ENCODE measurements around the gene SRRD.

Gene SRRD

DNA sequence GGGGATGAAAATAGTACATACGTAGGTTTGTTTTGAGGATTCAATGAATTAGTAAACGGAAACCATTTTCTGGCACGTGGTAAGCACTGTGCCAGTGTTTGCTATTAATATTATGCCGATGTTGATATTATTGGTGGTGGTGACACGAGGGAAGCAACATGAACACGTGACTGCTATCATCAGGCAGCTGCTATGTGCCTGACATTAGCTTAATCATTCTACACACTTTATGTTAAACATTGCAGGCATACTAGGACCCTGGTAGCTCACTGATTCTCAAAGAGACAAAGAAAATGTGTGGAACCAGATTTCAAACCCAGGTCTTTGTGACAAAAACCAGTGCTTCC lies 656 bp downstream of the SRRD start:
- DNase-seq, result no peak

DNA sequence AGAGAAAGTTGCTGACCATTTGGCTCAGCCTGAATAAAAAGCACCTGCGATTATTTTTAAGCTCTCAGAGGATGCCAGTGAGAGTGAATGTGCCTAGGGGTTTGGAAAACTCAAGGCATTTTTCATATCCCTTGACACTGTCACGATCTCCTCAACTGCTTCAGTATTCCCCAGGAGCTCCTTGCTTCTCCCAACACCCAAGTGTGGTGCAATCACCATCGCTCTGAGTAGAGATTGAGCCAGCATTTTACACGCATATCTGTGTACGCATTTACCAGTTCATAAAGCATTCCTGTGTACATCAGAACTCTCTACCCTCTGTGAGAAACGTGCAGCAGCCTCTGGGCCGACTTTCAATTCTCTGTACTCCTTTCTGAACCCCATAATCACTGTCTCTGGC lies 1.3 kb downstream of the SRRD start:
- DNase-seq, result no peak

DNA sequence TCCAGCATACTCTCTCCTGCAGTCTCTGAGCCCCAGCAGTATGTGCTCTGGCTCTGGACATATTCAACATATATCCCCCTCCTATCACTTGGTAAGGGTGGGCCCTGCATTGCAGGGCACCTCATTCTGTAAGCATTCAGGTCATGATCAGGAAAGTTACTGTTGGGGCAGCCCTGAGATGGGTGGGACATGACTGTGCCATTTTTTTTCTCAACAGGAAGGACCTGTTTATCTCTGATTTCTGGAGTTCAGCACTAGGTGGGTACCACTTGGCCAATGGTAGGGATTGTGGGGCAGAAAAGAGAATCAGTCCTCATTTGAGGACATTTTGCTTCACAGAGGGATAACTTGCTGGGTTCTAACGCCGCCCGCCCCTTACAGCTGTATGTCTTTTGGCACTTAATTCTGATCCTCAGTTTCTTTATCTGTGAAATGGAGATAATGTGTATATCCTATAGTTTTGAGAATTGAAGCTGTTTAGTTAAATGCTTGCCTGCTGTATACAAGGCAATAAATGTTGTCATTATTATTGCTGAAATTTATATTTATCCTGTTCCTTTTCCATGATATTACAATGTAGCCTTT lies 2.2 kb downstream of the SRRD start:
- DNase-seq, result no peak

DNA sequence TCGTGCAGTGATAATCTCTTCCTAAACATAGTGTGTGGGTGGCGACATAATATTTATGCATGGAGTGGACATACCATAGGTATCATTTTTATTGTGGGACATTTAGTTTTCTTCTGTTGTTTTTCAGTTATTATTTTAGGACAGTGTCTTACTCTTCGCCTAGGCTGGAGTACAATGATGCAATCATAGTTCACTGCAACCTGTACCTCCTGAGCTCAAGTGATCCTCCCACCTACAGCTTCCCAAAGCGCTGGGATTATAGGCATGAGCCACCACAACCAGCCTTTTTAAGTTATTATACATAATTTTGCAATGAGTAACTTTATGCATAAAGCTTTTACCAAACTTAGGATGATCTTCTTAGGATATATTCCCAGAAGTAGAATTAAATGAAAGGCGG lies 2.7 kb downstream of the SRRD start:
- DNase-seq, result no peak

DNA sequence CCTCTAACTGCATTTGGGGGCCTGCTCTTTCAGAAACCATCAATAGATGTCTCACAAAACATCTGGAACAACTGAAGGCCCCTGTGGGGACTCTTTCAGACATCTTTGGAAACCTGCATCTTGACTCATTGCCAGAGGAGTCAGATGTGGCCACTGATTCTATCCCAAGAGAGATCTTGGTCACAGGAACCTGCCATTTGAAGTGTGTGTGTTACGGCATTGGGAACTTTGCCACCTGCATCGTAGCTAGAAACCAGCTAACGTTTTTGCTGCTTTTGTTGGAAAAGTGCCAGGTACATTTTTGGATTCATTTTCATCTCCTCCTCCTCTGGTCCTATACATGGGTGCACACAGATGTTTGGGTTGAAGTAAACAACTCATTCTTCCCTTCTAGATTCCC lies 4.3 kb downstream of the SRRD start:
- DNase-seq, result no peak

DNA sequence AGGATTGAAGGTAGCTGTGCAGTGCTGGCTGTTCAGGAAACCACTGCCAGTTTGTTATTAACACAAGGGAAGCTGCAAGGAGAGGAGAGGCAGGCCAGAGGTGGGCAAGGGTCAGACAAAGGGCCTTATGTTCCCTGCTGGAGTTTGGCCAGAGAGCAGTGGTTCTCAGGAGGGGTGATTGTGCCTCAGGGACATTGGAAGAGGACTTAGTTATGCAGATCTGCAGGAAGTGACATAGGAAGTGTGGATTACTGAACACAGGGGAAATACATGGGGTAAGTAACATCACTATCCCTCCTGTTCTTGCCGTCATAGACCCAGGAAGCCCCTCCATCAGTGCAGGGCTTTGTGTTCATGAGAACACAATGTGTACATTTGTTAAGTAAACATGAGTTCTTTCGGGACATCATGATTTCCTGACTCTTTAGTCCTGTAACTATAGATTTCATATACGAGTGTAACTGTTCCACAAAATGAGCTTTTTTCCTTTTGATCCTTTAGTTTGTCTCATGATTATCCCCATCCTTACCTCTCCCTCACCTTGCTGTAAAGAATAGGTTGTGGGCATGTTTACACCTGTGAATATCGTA lies 5.9 kb downstream of the SRRD start:
- DNase-seq, result no peak

DNA sequence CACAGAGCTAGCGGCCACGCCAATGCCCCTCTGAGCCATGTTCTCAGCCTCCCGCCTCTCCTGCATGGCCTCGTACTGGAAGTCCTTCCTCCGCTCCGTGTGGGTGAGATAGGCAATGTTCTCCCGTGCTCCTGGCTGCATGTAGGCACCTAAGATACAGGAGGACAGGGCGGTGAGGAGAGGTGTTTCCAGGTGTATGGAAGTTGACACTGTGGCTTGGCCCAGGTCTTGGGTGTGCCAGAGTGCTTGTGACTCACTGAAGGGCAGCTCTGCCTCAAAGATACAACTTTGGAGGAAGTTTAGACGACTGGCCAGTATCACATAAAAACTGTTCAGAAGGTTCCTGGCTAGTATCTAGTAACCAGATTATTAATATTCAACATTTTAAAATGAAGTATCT lies 8.5 kb downstream of the SRRD start:
- DNase-seq, result no peak

DNA sequence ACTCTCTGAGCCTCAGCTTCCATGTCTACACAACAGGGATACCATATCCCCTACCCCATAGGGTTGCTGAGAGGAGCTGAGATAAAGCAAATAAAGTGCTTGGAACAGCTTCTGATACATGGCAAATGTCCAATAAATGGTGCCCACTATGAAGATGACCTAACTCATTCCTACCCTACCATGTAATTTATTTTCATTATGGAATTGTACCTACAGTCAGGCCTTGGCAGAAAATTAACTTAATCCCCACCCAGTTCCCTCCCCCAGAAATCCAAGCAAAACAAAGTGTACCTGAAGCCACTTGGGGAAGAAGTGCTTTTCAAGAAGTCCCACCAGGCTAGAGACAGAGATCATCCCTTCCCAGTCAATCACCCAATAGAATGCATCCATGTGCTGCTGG lies 10.8 kb downstream of the SRRD start:
- no peak for DNase-seq

DNA sequence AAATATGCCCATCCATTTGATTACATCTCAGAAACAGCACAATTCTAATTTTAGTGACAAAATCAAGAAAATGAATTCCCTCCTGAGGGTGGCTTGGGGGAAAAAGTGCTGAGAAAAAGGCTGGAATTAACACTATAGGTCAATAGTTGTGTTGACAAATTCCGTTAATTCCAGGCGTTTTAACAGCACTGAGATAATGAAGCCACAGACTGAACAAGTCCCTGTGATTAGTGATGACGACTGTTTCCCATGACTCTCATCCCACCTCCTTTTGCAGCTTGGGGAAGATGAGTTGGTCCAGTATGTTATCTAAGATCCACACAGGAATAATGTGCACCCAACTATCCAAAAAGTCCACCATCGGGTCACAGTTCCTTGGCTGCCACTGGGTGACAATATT lies 12.8 kb downstream of the SRRD start:
- no peak for DNase-seq

DNA sequence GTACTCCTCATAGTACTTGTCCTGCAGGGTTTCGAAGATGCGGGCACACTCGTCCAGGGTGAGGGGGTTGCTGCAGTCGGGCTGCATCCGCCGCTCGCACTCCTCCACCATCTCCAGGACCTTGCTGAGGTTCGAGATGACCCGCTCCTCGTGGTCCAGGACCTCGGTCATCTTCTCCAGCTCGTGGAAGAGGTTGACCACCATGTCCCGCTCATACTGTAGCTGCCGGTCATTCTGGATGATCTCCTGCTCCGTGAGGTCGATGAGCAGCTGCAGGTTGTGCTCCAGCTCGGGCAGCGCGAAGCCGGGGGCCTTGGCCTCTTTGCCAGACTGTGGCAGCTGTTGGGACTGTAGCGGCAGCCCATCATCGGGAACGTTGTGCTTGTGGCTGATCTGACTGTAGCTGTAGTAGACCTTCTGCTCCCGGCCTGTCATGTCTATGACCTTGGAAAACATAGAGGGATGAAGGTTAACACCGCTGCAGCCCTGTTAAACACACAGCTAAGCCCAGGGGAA lies 15.6 kb downstream of the SRRD start:
- DNase-seq, result no peak

DNA sequence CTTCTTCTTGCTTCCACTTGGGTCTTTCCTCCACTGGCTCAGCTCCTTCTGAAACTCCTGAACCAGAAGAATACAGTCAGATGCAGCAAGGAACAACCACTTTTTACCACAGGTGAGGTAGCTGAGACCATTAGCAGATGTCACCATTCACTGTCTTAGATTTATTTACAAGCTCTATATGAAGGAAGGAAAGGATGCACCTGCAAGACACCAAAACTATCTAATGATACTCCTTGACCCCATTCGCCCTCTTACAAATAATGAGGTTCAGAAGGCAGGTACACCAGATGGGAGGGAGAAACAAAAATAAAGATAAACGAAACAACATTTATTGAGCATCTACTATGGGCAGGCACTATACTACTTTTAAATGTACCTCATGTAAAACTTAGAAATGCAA lies 18.3 kb downstream of the SRRD start:
- no peak for DNase-seq

DNA sequence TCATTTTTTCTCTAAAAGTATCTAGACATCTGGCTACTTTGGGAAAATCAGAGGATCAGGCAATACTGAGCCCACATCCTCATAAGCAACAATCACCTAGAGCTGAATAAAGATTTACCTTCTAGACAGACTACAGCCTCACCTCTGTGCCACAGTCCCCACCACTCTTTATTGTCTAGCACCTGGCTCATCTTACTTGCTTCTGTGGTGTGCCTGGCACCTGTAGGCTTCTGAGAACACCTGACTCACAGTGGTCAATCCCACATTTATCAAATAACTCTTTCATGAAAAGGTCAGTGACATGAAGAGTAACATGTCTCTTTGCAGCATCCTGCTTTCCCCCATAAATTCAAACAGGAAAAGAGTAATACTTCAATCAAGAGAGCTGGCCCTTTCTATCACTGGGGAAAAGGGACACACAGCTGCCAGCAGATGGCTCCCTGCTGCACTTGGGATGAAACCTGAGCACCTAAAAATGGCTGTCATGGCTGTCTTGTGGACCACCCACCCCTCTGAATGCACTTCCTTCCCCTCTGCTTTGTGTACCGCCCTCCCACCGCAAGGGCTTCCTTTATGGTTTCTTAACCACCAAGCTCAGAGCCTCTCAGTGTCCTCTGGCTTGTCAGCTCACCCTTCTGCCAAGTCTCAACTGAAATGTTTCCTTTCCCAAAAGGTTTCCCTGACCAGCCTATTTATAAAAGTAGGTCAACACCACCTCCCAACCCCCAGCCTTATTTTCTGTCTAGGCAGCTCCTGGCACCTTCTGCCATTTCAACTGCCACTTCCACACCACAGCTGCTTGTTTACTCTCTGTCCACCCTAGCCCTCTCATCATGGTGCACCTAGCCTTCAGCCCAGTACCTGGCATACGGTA lies 19.2 kb downstream of the SRRD start:
- peak; percentile 33 for DNase-seq

DNA sequence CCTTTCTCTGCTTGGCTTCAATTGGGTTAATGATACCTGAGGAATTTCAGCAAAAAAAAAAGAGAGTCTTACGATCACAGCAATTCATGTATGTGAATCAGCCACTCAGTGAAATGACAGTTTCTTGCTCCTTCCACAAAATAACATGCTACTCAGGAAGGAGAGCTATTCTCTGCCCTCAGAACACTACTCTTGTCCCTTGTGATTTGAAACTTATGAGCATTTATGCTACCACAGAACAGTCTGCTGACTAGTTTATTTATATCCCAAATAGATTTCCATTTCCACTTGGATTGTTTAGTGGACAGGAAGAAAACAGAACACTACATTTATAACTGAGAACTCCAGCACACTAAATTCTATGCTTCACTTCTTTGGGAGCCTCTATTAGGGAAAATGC lies 20.1 kb downstream of the SRRD start:
- DNase-seq, result no peak

DNA sequence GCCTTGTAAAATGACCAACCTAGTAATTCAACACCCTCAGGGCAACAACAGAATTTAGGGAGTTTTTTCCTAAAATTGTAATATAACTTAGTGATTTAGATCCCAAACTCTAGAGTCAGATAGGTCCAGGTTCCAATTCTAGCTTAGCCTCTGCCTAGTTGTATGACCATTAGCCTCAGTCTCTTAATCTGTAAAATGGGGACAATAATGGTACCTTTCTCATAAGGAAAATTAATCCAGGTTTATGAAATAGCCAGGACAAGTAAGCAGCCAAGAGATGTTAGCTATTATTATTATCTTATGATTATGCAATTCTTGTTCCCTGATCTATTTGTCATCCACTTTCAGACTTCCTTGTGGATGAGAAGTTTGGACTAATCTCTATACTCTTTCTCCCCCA lies 24.5 kb downstream of the SRRD start:
- DNase-seq, result no peak

DNA sequence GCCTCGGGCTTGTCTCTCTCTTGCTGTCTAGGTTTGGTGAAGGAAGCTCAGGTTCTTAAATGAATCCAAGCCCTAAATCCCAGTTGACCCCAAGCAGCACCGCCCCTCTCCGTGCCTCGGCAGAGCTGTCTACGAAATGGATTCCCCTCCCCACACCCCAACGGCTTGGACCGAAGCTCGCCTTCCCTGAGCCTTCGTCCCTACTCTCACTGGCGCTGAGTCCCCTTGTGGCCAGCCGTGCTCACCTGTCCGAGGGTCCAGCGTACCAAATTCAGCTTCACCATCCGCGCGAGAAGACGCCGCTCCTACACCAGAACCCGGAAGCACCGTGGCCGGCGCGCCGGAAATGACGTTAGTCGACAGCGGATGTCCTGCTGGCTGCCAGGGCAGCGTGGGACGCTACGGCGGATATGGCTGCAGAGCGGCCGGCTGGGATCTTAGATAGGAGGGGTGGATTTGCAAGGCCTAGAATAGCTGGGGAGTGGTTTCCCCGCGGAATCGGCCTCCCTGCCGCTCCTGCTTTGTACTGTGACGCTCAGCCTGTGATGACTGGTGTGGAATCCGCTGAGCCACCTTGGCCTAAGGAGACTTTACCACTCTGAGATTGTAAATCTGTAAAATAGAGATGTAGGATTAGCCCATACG lies 28.6 kb downstream of the SRRD start, which contains the start of gene TFIP11:
Gene TFIP11 (minus strand): TSS at position 325 of the 645 bp plus-strand sequence. CDS start 2,201 bp downstream, outside the sequence.
- DNase-seq, result peak; percentile 92

DNA sequence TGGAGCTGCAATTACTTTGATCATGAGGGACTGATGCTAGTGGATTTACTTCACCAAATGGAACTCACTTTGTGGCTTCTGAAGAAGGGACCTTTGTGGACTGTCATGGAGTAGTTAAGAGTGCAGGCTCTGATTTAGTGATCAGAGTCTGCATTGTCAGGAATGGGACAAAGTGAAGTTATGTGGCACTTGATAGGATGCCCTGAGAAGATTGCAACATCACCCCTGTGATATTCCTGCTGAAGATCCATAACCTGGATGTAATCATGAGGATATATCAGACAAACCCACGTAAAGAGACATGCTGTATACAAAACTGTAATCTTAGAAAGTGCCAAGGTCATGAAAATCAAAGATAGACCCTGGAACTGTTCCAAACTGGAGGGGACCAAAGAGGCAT lies 30.2 kb downstream of the SRRD start:
- no peak for DNase-seq

DNA sequence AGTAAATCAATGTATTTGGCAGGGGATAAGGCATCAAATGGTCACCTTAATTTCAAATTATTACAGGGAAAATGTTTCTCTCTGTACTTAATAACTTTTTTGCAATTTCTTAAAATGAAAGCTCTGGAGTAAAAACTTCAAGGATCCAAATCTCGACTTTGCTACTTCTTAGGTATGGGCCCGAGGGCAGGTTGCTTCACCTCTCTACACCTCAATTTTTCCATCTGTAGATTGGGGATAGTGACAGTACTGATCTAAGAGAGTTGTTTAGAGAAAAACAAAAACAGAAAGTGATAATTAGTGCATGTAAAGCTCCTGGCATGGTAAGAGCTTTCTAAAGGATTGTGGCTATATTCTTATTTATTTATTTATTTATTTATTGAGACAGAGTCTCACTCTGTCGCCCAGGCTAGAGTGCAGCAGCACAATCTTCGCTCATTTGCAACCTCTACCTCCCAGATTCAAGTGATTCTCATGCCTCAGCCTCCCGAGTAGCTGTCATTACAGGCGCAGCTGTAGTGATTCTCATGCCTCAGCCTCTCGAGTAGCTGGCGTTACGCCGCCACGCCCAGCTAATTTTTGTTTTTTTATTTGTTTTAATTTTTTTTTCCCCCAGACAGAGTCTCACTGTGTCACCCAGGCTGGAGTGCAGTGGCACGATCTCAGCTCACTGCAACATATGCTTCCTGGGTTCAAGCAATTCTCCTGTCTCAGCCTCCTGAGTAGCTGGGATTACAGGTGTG lies 30.9 kb downstream of the SRRD start:
- no peak for DNase-seq

DNA sequence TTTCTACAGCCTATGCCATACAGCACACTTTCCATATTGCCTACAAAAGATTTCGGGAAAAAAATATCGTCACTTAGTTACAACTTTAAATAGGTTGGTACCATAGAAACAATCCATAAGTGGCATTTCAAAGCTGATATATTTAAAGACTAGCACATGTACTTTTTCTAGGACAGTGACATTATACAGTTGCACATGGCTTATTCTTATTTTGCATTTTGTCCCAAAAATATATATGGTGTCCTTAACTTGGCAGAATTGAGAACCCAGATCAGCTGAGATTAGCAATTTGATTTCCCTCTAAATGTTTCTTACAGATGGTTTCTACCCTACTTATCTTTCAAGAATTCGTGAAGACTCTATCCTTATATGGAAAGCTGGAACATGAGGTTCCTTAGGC lies 32.3 kb downstream of the SRRD start:
- DNase-seq, result no peak

DNA sequence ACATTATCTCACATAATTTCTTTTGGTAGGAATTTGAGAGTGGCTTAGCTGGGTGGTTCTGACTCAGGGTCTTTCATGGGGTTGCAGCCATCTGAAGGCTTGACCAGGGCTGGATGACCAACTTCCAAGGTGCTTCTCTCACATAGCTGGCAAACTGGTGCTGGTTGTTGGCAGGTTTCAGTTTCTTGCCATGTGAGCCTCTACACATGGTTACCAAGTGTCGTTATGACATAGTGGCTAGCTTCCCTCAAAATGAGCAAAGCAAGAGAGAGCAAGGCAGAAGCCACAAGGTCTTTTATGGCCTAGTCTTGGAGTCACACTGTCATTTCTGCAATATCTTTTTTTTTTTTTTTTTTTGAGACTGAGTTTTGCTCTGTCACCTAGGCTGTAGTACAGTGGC lies 32.8 kb downstream of the SRRD start:
- DNase-seq, result no peak

DNA sequence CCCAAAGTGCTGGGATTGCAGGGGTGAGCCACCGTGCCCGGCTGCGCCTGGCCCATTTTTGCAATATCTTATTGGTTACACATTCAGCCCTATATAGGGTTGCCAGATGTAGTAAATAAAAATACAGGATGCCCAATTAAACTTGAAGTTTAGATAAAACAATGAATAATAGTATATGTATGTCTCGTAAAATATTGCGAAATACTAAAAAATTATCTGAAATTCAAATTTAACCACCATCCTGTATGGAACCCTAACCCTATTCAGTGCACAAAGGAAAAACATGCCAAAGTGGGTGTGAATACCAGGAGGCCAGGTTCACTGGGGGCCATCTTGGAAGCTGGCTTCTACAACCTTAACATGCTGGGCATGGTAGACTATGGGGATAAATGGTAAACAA lies 33.8 kb downstream of the SRRD start:
- no peak for DNase-seq

DNA sequence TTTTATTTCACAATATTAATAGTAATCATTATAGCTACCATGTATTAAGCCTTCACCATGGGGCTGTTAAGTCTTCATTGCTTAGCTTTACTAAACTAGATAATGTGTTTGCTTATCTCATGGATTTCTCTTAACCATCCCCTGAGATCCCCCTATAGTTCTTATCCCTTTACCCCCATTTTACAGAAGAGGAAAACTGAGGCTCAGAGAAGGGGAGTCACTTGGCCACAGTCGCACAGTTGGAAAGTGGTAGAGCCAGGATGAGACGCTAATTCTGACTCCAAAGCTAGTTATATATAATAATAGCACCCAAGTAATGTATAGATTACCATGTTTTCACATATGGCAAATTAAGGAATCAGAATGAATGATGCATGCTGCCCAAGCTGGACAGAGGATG lies 38.3 kb downstream of the SRRD start:
- DNase-seq, result no peak

DNA sequence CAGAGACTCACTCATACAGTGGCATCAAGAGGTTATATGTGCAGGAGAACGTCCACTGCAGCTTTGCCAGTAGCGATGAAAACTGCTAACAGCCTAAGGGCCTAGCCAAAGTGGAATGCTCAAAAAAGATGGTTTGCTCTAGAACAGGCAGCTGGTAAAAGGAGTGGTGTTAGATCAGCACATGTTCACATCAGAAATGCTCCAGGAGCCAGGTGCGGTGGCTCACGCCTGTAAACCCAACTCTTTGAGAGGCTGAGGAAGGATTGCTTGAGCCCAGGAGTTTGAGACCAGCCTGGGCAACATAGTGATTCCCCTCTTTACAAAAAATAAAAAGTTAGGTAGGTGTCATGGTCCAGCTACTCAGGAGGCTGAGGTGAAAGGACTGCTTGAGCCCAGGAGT lies 38.9 kb downstream of the SRRD start:
- no peak for DNase-seq

DNA sequence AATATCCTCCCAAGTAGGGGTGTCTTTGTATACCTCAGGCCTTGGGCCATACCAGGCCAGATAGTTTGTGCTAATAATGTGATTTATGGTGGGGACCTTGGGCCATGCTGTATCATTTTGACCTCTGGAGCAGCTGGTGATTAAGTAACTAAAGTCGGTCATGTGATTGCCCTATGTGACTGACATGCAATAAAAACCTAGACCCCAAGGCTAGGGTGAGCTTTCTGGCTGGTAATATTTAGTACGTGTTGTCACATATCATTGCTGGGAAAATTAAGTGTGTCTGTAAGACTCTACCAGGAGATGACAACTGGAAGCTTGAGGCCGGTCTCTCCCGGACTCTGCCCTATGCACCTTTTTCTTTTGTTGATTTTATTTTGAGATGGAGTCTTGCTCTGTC lies 41.2 kb downstream of the SRRD start:
- DNase-seq, result no peak
